Caki2 (cell line): ENCODE data around the gene HMGN3. TPM values are rescaled to one million over a fixed set of nuclear protein-coding genes. Genes with fewer than 3 reads are reported as not detected.
"Not testable (repeated sequence)": the region's sequence is repeated elsewhere in the genome, so short reads cannot be mapped to it uniquely, and the experiment has no call there.

Source experiments
- DNase-seq: peaks from one replicate; pipeline ENCODE4 v3.0.0-alpha.2; 2015; ENCODE audit warnings: low read depth
- in situ Hi-C: cut with HindIII; loops from 2 replicates; pipeline ENCODE4 v1.10.0; 2016; ENCODE audit warnings: low sequenced_read_pairs, low pct_unique_long_range_greater_than_20kb, mixed read lengths
- total RNA-seq: library from RNA; depleted of rRNA; stranded (reverse); fragments of >200 nt; shearing (Covaris generic); gene quantifications from 2 replicates; pipeline ENCODE4 v1.2.3, GENCODE V29; 2014; ENCODE audit warnings: low replicate concordance; rRNA removed

HMGN3 gene
- total RNA-seq = 95.3 and 136 TPM in 2 replicates

- peak; percentile 91 for DNase-seq
- in situ Hi-C loops = no loop called here
These were observed at the start of gene HMGN3 for GRCh38 chr6:79234150-79235022. Gene HMGN3 (minus strand): TSS chr6:79234682.

GRCh38 chr6:79280756-79281155, 46.3 kb upstream of the HMGN3 start:
- DNase-seq = peak; percentile 53
- in situ Hi-C loops = no loop called here

- in situ Hi-C loops = no loop called here
- DNase-seq = peak; percentile 16
These were observed 42.6 kb upstream of the HMGN3 start for GRCh38 chr6:79277109-79277508.

- peak; percentile 26 for DNase-seq
- in situ Hi-C loops = no loop called here
These were observed 35.4 kb upstream of the HMGN3 start for GRCh38 chr6:79269877-79270276.

- no peak for DNase-seq
- in situ Hi-C loops = no loop called here
These were observed 32.6 kb upstream of the HMGN3 start for GRCh38 chr6:79267128-79267527.

GRCh38 chr6:79266051-79266450, 31.6 kb upstream of the HMGN3 start:
- no peak for DNase-seq
- in situ Hi-C loops = no loop called here

GRCh38 chr6:79263359-79263758, 28.9 kb upstream of the HMGN3 start:
- in situ Hi-C loops = no loop called here

GRCh38 chr6:79261666-79262065, 27.2 kb upstream of the HMGN3 start:
- DNase-seq = no peak
- in situ Hi-C loops = no loop called here

More at GRCh38 chr6:79263359-79263758, 28.9 kb upstream of the HMGN3 start:
- DNase-seq = no peak

- in situ Hi-C loops = no loop called here
These were observed 26.3 kb upstream of the HMGN3 start for GRCh38 chr6:79260772-79261171.

GRCh38 chr6:79257381-79258205, 23.1 kb upstream of the HMGN3 start:
- DNase-seq = no peak
- in situ Hi-C loops = no loop called here

More at GRCh38 chr6:79260772-79261171, 26.3 kb upstream of the HMGN3 start:
- DNase-seq = no peak

GRCh38 chr6:79256770-79257169, 22.3 kb upstream of the HMGN3 start:
- DNase-seq, in situ Hi-C loops: not testable (repeated sequence)

- in situ Hi-C loops, DNase-seq: not testable (repeated sequence)
These were observed 20.6 kb upstream of the HMGN3 start for GRCh38 chr6:79255086-79255485.

- in situ Hi-C loops = no loop called here
- DNase-seq = no peak
These were observed 16.1 kb upstream of the HMGN3 start for GRCh38 chr6:79250559-79250958.

- in situ Hi-C loops = no loop called here
- DNase-seq = no peak
These were observed 15.6 kb upstream of the HMGN3 start for GRCh38 chr6:79250107-79250514.

- DNase-seq = no peak
- in situ Hi-C loops = no loop called here
These were observed 14.7 kb upstream of the HMGN3 start for GRCh38 chr6:79249136-79249535.

- in situ Hi-C loops = no loop called here
- DNase-seq = no peak
These were observed 12.4 kb upstream of the HMGN3 start for GRCh38 chr6:79246891-79247290.

- DNase-seq = no peak
- in situ Hi-C loops = no loop called here
These were observed 6.7 kb upstream of the HMGN3 start for GRCh38 chr6:79241228-79241627.

GRCh38 chr6:79240509-79240908, 6.0 kb upstream of the HMGN3 start:
- no peak for DNase-seq
- in situ Hi-C loops = no loop called here

- in situ Hi-C loops = no loop called here
- DNase-seq = no peak
These were observed 5.2 kb upstream of the HMGN3 start for GRCh38 chr6:79239536-79240168.
